ENCODE measurements around the gene KLC3.
"Not testable (repeated sequence)": the region's sequence is repeated elsewhere in the genome, so short reads cannot be mapped to it uniquely, and the experiment has no call there.

Gene KLC3

DNA sequence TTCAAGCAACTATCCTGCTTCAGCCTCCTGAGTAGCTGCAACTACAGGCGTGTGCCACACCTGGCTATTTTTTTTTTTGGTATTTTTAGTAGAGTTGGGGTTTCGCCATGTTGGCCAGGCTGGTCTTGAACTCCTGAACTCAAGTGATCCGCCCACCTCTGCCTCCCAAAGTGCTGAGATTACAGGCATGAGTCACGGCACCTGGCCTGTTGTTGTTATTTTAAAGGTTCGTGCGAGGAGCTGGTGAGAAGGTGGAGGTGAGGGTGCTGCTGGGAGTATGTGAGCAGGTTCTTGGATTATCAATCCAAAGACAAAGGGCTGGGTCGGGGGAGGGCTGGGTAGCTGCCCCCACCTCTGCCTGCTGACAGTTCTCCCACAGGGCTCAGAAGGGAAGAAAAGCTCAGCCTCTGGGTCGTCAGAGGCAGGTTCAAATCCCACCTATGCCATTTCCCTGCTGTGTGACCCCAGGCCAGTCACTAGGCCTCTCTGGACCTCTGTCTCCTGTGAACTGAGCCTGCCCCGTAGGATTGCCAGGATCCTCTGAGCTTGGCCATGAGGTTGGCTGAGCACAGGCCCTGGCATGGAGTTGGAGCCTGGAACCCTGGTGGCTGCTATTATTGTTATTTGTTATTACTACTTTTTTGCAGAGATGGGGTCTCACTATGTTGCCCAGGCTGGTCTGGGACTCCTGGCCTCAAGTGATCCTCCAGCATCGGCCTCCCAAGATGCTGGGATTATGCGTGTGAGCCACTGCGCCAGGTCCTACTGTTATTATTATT is 19.4 kb upstream of the KLC3 start:
- DNase-seq, result no peak

DNA sequence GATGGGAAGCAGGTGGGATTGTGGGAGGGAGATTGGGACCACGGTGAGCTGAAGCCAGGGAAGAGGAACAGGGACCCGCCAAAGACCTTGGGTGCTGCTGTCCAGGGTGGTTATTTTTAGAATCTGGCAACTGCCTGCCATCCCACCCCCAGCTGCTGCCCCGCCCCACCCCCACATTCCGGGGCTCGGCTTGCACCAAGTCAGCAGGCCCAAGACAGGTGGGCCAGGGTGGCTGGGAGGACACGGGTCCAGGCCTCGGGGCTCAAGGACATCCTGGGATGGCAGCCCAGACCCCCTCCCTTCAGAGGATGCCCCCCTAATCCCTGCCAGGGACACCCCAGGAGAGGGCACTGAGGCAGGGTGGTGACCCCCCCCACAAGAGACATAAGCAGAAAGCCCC is 18.7 kb upstream of the KLC3 start:
- DNase-seq, result no peak

DNA sequence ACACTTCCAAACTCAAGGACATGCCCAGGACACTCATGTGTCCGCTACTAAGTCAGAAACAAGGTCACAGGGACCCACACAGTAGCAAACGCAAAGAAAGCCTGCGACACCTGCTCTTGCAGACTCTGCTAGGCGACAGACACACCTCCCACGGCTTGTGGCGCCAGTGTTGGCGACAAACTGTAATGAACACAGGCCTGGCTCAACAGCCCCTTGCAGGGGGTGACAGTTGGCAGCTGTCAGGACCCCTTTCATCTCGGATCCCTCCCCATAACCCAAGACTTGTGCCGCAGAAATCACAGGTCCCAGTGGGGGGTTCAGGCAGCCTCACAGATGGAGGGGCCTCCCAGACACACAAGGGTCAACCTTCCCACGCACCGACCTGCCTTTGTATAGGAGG is 18.2 kb upstream of the KLC3 start:
- no peak for DNase-seq

DNA sequence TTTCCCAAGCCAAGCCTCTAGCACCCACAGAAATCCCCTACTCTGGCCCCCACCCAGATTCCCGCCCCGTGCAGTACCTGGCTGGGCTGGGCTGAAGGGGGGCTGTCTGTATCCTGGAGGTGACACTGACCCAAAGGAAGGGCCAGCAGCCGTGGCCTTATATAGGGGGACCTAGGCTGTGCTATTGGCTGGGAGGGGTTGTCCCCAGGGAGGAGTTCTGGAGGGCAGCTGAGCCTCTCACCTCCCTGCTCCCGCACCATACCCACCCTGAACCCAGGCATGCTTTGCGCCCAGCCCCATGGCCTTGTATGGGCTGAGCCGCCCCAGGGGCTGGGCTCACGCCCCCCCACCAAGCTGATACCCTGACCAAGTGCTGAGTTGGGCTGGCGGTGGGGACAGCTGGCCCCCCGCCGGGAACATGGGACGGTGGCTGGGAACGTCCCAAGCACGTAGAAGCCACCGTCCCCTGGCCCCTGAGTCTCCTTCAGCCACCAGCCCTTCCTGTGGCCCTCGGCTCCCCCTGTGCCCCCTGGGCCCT is 17.7 kb upstream of the KLC3 start, which contains the start of gene CKM:
Gene CKM (minus strand): TSS at position 132 of the 538 bp plus-strand sequence. CDS start 3,162 bp downstream, outside the sequence.
- no peak for DNase-seq

DNA sequence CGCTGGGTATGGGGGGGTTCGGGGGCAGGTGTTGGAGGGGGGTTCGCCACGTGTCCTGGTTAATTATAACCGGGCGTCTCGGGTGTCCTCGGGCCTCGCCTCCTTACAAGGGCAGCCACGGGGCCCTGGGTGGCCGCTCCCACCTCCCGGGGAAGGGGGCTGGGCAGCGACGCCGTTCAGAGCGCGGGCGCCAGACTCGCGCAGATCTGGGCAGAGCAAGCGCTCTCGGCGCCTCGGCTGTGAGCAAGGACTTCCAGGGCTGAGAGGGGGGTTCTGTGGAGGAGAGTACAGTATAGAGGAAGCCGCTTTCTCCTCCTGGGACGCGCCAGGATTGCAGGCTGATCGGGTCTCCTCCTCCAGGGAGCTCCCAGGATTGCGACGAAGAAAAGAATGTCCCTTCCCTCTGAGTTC is 16.9 kb upstream of the KLC3 start:
- no peak for DNase-seq

DNA sequence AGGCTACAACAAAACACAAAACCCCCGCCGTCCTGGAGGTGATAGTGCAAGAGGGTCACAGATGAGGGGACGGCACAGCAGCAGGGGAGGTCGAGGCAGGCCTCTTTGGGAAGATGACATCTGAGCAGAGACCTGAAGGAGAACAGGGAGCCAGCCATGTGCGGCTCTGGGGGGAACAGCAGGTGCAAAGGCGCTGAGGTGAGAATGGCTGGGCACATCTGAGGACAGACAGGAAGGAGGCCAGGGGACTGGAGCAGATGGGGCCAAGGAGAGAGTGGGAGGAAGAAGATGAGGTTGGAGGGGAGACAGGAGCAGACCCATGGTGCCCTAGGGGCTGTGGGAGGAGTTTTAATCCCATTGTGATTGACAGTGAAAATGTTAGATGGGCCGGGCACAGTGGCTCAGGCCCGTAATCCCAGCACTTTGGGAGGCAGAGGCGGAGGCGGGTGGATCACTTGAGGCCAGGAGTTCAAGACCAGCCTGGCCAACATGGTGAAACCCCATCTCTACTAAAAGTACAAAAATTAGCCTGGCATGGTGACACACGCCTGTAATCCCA is 16.1 kb upstream of the KLC3 start:
- DNase-seq, result no peak

DNA sequence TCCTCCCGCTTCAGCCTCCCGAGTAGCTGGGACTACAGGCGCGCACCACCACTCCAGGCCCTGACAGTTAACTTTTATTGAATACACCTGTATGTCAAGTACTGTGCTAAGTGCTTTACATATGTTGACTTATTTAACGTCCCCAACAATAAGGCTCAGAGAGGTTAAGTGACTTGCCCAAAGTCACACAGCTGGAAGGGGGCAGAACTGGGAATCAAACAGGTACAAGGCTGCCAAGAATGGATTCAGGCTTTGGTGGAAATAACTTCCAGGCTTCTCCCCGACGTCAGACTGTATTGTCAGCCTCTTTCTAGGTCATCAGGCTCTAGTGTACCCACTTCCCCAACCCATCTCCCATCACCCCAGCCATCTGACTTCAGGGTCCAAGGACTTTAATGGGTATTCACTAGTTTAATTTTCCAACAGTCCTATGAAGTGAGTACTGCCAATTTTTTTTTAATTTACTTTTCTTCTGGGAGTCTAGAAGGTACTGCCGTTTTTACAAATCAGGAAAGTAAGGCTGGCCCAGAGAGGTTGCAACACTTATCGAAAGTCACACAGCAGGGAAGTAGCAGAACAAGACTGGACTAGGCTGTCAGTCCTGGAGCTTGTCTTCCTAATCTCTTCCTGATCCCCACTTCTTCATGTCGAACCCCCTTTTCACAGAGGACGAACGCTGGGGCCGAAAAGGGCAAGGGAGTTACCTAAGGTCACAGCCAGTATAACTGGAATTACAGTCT is 13.0 kb upstream of the KLC3 start:
- no peak for DNase-seq

DNA sequence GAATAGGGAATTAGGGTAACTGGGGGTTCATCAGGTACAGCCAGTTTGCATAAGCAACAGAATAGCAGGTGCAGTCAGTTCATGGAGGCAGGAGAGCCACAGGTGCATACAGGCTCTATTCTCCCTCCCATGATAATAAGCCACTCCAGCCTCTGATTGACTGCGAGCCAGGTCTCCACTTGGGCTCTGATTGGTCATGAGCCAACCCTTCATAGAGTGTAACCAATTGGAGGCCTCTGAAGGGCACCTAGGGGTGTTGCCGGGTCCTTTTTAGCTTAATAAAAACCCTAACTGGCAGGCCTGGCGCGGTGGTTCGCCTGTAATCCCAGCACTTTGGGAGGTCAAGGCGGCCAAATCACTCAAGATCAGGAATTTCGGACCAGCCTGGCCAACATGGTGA is 9.1 kb upstream of the KLC3 start:
- no peak for DNase-seq

DNA sequence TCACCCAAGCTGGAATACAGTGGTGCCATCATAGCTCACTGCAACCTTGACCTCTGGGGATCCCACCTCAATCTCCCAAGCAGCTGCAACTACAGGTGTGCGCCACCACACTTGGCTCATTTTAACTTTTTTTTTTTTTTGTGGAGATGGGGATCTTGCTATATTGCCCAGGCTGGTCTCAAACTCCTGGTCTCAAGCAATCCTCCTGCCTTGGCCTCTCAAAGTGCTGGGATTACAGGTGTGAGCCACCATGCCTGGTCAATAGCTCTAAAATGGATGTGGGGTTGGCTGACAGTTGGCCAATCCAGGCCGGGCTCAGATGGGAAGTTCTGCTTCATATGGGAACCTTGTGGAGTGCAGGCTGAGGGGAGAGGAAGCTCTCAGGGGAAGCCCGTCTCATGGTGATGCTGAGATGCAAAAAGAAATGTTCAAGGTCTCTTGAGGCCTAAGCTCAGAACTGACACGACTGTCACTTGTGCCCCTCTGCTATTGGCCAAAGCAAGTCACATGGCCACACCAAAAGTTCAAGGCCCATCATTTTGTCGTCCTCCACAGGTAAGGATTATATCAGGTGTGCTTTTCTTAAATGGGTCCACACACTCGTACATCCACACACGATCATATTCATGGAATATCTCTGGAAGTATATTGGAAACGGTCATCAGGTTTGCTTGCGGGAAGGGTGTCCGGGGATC is 6.8 kb upstream of the KLC3 start:
- DNase-seq, result no peak

DNA sequence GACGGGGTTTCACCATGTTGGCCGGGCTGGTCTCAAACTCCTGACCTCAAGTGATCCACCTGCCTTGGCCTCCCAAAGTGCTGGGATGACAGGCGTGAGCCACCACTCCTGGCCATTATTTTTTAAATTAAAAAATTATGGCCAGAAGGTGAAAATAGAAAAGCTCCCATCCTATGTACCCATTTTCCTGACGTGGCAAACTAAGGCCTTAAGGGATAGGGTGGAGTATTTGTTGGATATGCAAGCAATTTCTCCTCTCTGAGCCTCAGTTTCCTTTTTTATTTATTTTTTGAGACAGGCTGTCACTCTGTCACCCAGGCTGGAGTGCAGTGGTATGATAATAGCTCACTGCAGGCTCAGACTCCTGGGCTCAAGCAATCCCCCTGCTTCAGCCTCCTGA is 5.7 kb upstream of the KLC3 start:
- not testable (repeated sequence) for DNase-seq

DNA sequence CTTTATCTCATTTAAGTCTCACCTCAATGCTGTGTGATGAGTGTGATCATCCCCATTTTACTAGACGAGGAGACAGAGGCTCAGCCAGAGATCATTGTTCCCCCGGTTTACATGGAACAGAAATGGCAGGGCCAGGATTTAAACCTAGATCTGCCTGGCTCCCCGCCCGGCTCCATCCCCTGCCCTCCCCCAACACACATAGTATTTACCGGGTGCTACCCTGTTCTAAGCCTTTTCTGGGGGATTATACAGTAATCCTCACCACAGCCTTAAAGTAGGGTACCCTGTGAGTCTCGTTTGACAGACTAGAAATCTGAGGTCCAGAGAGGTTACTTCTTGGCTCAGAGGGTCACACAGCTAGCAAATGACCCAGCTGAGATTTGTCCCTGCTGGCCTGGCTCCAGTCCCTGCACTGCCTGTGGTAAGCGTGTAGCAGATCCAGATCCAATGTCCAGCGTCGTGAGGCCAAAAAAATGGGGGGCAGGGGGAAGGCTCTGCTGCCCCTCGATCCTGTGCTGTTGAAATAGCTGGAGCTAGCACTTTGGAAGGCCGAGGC is 3.8 kb upstream of the KLC3 start:
- DNase-seq, result no peak

DNA sequence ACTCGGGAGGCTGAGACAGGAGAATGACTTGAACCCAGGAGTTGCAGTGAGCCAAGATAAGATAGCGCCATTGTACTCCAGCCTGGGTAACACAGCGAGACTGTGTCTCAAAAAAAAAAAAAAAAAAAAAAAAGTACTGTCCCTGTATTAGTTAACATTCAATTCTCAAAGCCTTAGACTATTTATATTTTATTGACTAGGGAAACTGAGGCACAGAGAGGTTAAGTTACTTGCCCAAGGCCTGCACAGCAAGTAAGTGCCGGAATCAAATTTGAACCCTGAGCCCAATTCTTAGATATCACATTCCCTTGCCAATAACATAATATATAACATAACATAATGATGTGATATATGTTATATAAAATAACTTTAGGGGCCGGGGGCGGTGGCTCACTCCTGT is 921 bp upstream of the KLC3 start:
- DNase-seq, result no peak

DNA sequence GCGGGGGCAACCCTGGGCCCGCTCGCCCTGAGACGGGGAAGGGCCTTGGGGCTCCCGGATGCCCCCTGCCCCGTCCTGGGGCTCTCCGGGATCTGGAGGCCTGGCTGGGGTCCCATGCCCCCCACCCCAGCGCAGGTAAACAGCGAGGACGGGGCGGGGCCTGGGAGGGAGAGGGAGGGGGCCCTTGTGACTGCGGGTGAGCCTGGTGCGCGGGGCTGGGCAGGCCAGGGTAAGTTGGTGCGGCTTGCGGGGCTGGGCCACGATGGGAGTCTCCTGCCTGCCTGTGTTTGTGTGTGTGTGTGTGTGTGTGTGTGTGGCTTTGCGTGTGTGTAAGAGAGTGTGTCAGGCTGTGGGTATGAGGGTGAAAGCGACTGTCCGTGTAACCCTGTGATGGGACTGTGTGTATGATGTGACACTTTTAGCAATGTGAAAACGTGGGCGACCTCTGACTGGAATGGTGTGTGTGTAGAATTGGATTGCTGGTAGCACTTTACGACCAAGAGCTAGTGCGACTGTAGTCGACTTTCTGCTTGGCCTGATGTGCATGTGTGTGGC is 426 bp downstream of the KLC3 start:
- no peak for DNase-seq

DNA sequence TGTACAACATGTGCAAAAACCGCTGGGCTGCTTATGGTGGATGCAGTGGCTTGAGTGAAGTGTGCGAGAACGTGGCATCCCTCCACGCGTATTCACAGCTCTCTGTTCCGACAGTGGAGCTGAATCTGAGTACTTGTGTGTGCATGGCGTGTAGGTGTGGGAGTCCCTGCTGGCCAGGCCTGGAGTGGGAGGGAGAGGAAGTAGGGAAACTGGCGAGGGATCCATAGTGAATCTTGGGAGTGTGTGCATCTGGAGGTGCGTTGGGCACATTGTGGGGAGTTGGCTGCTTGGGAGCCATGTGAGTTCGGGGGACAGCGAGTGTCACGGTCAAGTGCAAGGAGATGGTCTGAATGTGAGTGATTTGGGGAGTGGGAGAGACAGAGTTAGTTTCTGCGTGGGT is 2.4 kb downstream of the KLC3 start:
- no peak for DNase-seq

DNA sequence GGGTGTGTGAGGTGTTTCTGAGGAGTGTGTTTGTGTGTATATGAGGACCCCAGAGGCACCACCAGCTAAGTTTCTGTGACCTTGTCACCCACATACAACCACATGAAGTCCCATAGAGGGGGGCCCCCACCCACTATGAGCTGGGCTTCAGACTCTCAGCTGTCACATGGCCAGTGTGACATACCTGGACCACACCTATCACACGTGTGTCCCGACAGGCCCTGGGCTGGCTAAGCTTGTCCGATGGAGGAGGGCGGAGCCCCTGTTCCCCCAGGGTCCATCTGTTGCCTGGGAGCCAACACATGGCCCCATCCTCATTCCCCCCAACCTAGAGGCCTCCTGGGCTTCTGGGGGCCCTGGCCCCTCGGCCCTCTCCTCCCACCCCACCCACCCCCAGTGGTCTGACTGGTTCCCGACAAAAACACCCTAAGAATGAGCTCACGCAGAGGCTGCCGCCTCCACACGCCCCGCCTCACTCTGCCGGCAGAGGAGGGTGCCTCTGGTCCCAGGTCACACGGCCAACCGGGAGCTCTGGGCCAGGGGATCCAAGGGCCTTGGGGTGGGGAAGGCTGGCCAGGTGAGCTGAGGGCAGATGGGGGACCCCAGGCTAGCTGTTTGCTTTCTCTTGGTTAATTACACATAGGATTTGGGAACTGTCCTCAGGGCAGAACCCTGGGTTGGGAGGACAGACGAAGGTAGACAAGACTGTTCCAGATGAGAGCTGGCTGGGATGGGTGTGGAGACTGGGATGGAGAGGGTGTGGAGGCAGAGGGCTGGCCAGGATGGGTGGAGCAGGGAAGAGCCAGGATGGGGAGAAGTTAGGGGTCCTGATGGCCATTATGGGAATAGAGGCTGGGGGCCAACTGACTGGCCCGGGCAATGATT is 4.3 kb downstream of the KLC3 start:
- no peak for DNase-seq

DNA sequence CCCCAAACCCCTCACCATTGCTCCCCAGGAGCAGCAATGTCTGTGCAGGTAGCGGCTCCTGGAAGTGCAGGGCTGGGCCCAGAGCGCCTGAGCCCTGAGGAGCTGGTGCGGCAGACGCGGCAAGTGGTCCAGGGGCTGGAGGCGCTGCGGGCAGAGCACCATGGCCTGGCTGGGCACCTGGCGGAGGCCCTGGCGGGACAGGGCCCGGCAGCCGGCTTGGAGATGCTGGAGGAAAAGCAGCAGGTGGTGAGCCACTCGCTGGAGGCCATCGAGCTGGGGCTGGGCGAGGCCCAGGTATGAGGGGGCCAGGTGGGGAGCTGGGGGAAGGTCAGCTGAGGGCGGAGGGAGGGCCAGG is 4.9 kb downstream of the KLC3 start:
- no peak for DNase-seq

DNA sequence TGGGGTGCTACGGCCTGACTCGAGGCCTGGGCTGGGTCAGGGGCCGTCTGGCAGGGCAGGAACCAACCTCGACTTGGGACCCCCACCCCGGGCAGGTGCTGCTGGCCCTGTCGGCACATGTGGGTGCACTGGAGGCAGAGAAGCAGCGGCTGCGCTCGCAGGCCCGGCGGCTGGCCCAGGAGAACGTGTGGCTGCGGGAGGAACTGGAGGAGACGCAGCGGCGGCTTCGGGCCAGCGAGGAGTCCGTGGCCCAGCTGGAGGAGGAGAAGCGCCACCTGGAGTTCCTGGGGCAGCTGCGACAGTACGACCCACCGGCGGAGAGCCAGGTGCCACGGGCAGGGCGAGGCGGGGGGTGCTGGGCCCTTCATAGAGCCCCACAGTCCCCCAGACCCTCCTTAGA is 5.9 kb downstream of the KLC3 start:
- DNase-seq, result no peak

DNA sequence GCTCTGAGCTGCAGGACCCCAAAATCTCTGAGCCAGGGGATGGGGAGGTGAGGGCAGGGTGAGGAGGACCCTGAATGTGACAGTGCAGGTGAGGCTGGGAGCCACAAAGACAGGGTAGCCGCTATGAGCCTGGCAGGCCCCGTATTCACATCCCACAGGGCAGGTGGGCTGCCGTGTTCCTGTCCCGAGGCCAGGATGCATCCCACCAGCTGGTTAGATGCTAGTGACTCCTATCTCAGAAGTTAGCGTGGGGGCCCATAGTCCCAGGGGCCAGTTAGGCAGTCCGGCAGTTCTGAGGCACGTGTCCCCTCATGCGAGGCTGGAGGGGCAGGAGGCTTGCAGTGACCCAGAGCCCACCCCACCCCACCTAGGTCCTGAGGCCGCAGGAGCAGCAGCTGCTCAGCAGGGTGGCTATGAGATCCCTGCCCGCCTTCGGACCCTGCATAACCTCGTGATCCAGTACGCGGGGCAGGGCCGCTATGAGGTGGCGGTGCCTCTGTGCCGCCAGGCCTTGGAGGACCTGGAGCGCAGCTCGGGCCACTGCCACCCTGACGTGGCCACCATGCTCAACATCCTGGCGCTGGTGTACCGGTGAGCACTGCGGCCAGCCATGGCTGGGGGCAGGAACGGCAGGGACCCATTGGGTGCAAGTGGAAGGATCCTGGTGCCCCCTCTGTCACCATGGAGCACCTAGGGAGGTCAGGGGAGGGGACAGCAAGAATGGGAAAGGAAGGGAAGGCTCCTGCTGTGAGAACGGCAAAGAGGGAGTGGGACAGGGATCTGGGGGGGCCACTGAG is 7.2 kb downstream of the KLC3 start:
- DNase-seq, result no peak

DNA sequence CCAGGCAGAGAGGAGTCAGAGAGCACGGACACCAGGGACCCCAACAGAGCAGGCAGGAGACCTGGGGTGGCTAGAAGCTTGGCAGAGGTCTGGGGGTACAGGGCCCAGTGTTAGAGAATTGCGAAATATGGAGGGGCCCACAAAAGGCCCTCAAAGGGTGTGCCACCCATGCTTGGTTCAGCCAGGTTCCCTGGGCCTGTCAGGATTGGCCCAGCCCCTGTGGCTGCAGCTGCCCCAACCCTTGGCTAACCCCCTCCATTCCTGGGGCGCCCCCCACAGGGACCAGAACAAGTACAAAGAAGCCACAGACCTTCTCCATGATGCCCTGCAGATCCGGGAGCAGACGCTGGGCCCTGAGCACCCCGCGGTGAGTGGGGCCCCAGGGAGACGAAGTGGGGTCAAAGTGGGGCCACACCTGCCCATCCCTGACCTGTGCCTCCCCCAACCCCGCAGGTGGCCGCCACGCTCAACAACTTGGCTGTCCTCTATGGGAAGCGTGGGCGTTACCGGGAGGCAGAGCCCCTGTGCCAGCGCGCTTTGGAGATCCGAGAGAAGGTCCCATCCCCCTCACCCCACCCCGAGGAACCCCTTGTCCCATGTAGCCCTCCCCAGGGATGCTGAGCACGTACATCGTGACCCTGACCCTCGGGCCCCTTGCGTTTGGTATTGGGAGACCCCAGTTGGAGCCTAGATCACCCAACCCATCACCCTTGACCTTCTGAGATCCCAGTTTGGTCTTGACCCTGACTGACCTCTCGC is 8.0 kb downstream of the KLC3 start:
- no peak for DNase-seq

DNA sequence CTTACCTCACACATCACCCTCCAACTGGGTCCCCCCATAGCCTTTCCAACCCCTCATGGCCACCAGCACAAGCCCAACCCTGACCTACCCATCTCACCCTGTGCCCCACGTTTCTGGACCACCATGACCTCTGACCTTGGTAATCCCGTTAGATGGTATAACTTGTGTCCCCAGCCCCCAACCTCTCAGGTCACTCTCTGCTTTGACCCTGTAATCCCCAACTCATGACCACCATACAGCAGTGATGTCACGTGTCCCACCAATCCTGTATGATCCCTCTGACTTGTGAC is 8.5 kb downstream of the KLC3 start:
- DNase-seq, result no peak
